SHP77 (cell line): ENCODE measurements around the gene ERBIN.
"Not testable (repeated sequence)": the region's sequence is repeated elsewhere in the genome, so short reads cannot be mapped to it uniquely, and the experiment has no call there.

Experiments
- DNase-seq, 2 experiments: peaks; one replicate each; lab custom pipeline; 2025; lab: John Stamatoyannopoulos, UW

ERBIN gene

GRCh38 chr5:66009277-66009676, 82.9 kb downstream of the ERBIN start:
- no peak for DNase-seq

- no peak for DNase-seq
Measured at GRCh38 chr5:66010476-66010875, 84.1 kb downstream of the ERBIN start.

- no peak for DNase-seq
Measured at GRCh38 chr5:66012271-66012670, 85.9 kb downstream of the ERBIN start.

GRCh38 chr5:66013397-66013796, 87.0 kb downstream of the ERBIN start:
- no peak for DNase-seq

- no peak for DNase-seq
Measured at GRCh38 chr5:66013906-66014305, 87.5 kb downstream of the ERBIN start.

GRCh38 chr5:66015196-66015960, 89.0 kb downstream of the ERBIN start:
- no peak for DNase-seq

GRCh38 chr5:66021585-66021984, 95.2 kb downstream of the ERBIN start:
- no peak for DNase-seq

- DNase-seq, result no peak
Measured at GRCh38 chr5:66039296-66039695, 112.9 kb downstream of the ERBIN start.

- no peak for DNase-seq
Measured at GRCh38 chr5:66039701-66040100, 113.3 kb downstream of the ERBIN start.

GRCh38 chr5:66041627-66042026, 115.3 kb downstream of the ERBIN start:
- no peak for DNase-seq

GRCh38 chr5:66057239-66057638, 130.9 kb downstream of the ERBIN start:
- DNase-seq, result no peak

GRCh38 chr5:66061320-66061719, 134.9 kb downstream of the ERBIN start:
- not testable (repeated sequence) for DNase-seq

GRCh38 chr5:66063061-66063460, 136.7 kb downstream of the ERBIN start:
- DNase-seq, result not testable (repeated sequence)

GRCh38 chr5:66066826-66067225, 140.5 kb downstream of the ERBIN start:
- DNase-seq, result no peak

GRCh38 chr5:66072031-66072430, 145.7 kb downstream of the ERBIN start:
- DNase-seq, result no peak

GRCh38 chr5:66074901-66075300, 148.5 kb downstream of the ERBIN start:
- no peak for DNase-seq

- DNase-seq, result no peak
Measured at GRCh38 chr5:66080664-66081063, 154.3 kb downstream of the ERBIN start.

- no peak for DNase-seq
Measured at GRCh38 chr5:66089384-66089783, 163.0 kb downstream of the ERBIN start.

- no peak for DNase-seq
Measured at GRCh38 chr5:66100851-66101250, 174.5 kb downstream of the ERBIN start.

GRCh38 chr5:66113160-66113559, 186.8 kb downstream of the ERBIN start:
- no peak for DNase-seq

- DNase-seq, result no peak
Measured at GRCh38 chr5:66118304-66118703, 191.9 kb downstream of the ERBIN start.

- DNase-seq, result no peak
Measured at GRCh38 chr5:66122379-66123034, 196.1 kb downstream of the ERBIN start.

GRCh38 chr5:66129144-66129543, 202.8 kb downstream of the ERBIN start:
- no peak for DNase-seq

GRCh38 chr5:66130493-66130892, 204.1 kb downstream of the ERBIN start:
- no peak for DNase-seq
